Lower leg skin (tissue), 4 donors: Measurements from ENCODE around the gene CDKAL1. TPM values are rescaled to one million over a fixed set of nuclear protein-coding genes. Genes with fewer than 3 reads are reported as not detected.

Experiments
- DNase-seq, 2 donors: peaks; one replicate each; pipeline ENCODE4 v3.0.0-alpha.2; 2019; ENCODE audit warnings: low spot score in 2 of 2
- H3K4me3 ChIP-seq: fragments of 200-600 bp; sonication (generic); 2 replicates; pipeline ENCODE4 v1.5.1; 2017; ENCODE audit warnings: mild to moderate bottlenecking, low read depth; ENCODE audit not compliant: poor library complexity, severe bottlenecking
- CTCF ChIP-seq, 3 donors: fragments of 450-650 bp; IDR thresholded peaks; one replicate each; pipeline ENCODE4 v1.5.1; 2016; ENCODE audit warnings: antibody characterized with exemption in 3 of 3, mild to moderate bottlenecking in 3 of 3, moderate library complexity in 2 of 3
- POLR2A ChIP-seq, 2 donors: fragments of 450-650 bp; IDR thresholded peaks; one replicate each; pipeline ENCODE4 v1.6.1; 2016 to 2017; ENCODE audit warnings: antibody characterized with exemption in 2 of 2, mild to moderate bottlenecking in 1 of 2, moderate library complexity in 1 of 2
- WGBS, 2 donors: methylation state at CpG; one replicate each; pipeline ENCODE4 v1.1.5; 2018; 5-methylcytosine and 5-hydroxymethylcytosine counted together
- intact Hi-C: fragments of 100-400 bp; cut with DNase I; formaldehyde crosslinking; loops from one replicate; pipeline ENCODE4 v1.15.0; 2023; ENCODE audit warnings: low total_unique reads
- total RNA-seq, 4 donors: library from RNA; depleted of rRNA; stranded (reverse); fragments of >200 nt; gene quantifications; one replicate each; pipeline ENCODE4 v1.1.0, GENCODE V29; 2016

The CDKAL1 gene
- total RNA-seq, 4 donors from 2014 or later, result 10.3 to 18.0 (median 11.6) TPM

- 53 to 63% methylated on average over 1 of the region's 1 CpG for WGBS, 2 donors
- TF ChIP-seq CTCF (IDR thresholded peaks at IDR 0.05) (no peak), POLR2A (IDR thresholded peaks at IDR 0.05) (no peak)
- no peak for DNase-seq
- intact Hi-C loops, result no loop called here
- H3K4me3 ChIP-seq, result no peak overlapping the region
These were observed 268.3 kb downstream of the CDKAL1 start for GRCh38 chr6:20802596-20802995.

DNA sequence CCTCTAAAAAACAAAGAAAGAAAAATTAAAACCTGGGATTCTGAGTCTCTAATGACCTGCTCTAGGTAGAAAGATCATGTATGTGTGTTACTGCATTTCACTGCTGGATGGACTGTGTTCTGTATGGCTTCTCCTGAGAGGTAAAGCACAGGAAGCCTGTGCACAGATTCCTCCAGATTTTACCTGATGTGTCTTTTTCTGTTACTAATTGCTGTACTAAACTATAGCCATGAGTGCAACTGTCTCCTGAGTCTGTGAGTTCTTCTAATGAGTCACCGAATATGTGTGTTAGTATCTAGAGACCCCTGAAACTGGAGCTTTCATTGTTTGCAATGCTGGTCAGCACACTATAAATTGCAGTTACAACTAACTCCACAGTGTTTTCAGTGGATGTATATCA, 270.8 kb downstream of the CDKAL1 start:
- WGBS, 2 donors, result 83 to 95% methylated on average over 1 of the region's 1 CpG
- TF ChIP-seq CTCF (IDR thresholded peaks at IDR 0.05) (no peak), POLR2A (IDR thresholded peaks at IDR 0.05) (no peak)
- no peak for DNase-seq

DNA sequence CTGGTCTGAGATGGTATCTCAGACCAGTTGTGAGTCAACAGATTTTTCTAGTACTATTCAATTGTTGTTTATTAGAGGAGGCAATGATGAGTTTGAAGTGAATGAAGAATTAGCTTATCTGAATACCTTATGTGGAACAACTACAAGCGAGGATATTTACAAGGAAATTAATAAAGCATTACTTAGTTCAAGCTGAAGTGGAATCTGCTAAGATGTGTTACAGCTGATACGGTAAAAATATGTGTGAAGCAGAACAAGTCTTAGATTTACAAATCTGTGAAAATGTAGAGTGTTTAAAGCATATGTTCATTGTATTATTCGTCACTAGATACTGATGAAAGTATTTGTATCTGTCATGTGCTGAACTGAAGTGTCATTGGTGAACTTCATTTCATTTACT, 272.4 kb downstream of the CDKAL1 start:
- no peak for DNase-seq
- 97 to 98% methylated on average over 3 of the region's 3 CpGs for WGBS, 2 donors
- intact Hi-C loops, result no loop called here
- H3K4me3 ChIP-seq, result no peak overlapping the region
- no peak for TF ChIP-seq CTCF (IDR thresholded peaks at IDR 0.05)

More for the DNA sequence above, 270.8 kb downstream of the CDKAL1 start:
- intact Hi-C loops, result no loop called here
- no peak overlapping the region for H3K4me3 ChIP-seq

- intact Hi-C loops, result no loop called here
- DNase-seq, result no peak
- no peak for TF ChIP-seq CTCF (IDR thresholded peaks at IDR 0.05)
- no peak for TF ChIP-seq POLR2A (IDR thresholded peaks at IDR 0.05)
- no peak overlapping the region for H3K4me3 ChIP-seq
- 74 to 76% methylated on average over 2 of the region's 2 CpGs for whole genome bisulfite sequencing, 2 donors
These were observed 274.2 kb downstream of the CDKAL1 start for GRCh38 chr6:20808439-20808838.

DNA sequence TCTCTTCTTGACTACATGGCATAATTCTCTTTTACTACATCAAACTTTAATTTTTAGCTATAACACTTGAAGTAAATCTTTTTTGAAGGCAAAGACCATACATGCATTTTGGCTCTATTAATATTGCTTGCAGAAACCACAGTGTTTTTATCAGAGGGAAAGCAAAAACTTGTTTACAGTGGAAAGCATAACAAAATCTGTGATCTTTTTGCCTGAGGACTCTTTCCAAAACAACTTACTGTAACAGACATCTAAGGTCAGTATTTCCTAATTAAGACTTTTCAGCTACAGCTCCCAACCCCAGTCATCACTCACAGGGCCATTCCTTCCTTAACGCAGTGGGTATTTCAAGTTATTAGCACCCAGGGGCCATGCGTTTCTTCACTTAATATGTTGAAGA, 274.7 kb downstream of the CDKAL1 start:
- H3K4me3 ChIP-seq, result no peak overlapping the region
- no peak for TF ChIP-seq CTCF (IDR thresholded peaks at IDR 0.05)
- no peak for TF ChIP-seq POLR2A (IDR thresholded peaks at IDR 0.05)
- intact Hi-C loops, result no loop called here
- DNase-seq, result no peak
- 54 to 62% methylated on average over 2 of the region's 2 CpGs for WGBS, 2 donors

- no peak for DNase-seq
- WGBS, 2 donors, result 77 to 85% methylated on average over 3 of the region's 3 CpGs
- intact Hi-C loops, result no loop called here
- no peak overlapping the region for H3K4me3 ChIP-seq
- TF ChIP-seq POLR2A (IDR thresholded peaks at IDR 0.05), result no peak
- TF ChIP-seq CTCF (IDR thresholded peaks at IDR 0.05), result no peak
These were observed 276.5 kb downstream of the CDKAL1 start for GRCh38 chr6:20810727-20811108.
